Measurements from ENCODE around the gene PRSS2.

PRSS2 gene

DNA sequence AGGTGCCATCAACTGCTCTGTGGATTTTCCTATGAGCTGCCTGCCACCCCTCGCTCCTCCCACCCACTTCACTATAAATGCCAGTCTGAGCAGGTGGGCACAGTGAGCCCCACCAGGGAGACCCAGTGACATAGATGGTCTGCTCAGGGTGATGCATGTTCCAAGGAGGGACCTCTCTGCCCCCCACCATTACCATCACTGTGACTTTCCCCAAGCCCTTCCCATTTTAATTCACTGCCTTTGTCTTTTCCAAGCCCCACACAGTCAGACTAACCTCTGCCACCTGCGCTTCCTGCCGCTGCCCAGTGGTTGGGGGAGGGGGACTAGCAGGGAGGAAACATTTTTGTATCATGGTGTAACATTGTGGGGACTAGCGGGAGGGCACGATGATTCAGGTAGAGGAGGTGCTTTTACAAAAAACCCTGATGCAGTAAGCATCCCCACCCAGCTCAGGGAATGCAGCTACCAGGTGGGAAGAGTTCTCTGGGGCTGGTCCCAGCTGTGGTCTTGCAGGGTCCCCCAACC lies 24.6 kb downstream of the PRSS2 start:
- H3K27ac Mint-ChIP-seq = no peak overlapping the region
- no peaks in the 10 kb centered on the region for H3K36me3 Mint-ChIP-seq (ENCODE audit: low read depth)
- no peaks in the 10 kb centered on the region for H3K9me3 Mint-ChIP-seq
- H3K4me3 Mint-ChIP-seq = peak overlapping the region; percentile 68
- peaks cover 16% of the 10 kb centered on the region for H3K4me1 Mint-ChIP-seq
- no peak for DNase-seq
- TF ChIP-seq, protein P1, sequence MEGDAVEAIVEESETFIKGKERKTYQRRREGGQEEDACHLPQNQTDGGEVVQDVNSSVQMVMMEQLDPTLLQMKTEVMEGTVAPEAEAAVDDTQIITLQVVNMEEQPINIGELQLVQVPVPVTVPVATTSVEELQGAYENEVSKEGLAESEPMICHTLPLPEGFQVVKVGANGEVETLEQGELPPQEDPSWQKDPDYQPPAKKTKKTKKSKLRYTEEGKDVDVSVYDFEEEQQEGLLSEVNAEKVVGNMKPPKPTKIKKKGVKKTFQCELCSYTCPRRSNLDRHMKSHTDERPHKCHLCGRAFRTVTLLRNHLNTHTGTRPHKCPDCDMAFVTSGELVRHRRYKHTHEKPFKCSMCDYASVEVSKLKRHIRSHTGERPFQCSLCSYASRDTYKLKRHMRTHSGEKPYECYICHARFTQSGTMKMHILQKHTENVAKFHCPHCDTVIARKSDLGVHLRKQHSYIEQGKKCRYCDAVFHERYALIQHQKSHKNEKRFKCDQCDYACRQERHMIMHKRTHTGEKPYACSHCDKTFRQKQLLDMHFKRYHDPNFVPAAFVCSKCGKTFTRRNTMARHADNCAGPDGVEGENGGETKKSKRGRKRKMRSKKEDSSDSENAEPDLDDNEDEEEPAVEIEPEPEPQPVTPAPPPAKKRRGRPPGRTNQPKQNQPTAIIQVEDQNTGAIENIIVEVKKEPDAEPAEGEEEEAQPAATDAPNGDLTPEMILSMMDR (IDR thresholded peaks at IDR 0.05) = no peak
- H3K27me3 Mint-ChIP-seq (ENCODE audit: low read depth, poor library complexity) = peaks cover 94% of the 10 kb centered on the region

DNA sequence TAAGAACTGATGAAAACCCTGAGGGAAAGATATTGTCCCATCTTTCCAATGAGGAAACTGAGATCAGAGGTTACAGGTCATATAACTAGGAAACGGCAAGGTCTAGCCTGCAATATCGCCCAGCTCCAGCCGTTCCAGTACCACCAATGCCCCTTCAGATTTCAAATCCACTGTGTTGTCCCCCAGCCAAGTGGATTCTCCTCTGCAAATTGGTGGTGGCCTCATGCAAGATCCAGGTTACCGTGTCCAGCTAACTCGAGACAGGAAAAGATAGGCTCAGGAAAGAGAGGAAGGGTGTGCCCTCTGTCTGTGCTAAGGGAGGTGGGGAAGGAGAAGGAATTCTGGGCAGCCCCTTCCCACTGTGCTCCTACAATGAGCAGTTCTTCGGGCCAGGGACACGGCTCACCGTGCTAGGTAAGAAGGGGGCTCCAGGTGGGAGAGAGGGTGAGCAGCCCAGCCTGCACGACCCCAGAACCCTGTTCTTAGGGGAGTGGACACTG lies 25.3 kb downstream of the PRSS2 start:
- TF ChIP-seq, protein P1 (IDR thresholded peaks at IDR 0.05) = no peak

DNA sequence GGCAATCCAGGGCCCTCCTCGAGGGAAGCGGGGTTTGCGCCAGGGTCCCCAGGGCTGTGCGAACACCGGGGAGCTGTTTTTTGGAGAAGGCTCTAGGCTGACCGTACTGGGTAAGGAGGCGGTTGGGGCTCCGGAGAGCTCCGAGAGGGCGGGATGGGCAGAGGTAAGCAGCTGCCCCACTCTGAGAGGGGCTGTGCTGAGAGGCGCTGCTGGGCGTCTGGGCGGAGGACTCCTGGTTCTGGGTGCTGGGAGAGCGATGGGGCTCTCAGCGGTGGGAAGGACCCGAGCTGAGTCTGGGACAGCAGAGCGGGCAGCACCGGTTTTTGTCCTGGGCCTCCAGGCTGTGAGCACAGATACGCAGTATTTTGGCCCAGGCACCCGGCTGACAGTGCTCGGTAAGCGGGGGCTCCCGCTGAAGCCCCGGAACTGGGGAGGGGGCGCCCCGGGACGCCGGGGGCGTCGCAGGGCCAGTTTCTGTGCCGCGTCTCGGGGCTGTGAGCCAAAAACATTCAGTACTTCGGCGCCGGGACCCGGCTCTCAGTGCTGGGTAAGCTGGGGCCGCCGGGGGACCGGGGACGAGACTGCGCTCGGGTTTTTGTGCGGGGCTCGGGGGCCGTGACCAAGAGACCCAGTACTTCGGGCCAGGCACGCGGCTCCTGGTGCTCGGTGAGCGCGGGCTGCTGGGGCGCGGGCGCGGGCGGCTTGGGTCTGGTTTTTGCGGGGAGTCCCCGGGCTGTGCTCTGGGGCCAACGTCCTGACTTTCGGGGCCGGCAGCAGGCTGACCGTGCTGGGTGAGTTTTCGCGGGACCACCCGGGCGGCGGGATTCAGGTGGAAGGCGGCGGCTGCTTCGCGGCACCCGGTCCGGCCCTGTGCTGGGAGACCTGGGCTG lies 26.0 kb downstream of the PRSS2 start:
- DNase-seq = peak; percentile 53
- TF ChIP-seq, protein P1 (IDR thresholded peaks at IDR 0.05) = no peak
- Mint-ChIP-seq H3K4me3 (peak overlapping the region; percentile 83), H3K4me1 (peaks cover 16% of the 10 kb centered on the region), H3K9me3 (no peaks in the 10 kb centered on the region), H3K27me3 (ENCODE audit: low read depth, poor library complexity) (peaks cover 94% of the 10 kb centered on the region), H3K27ac (no peak overlapping the region), H3K36me3 (ENCODE audit: low read depth) (no peaks in the 10 kb centered on the region)

More for the DNA sequence above, 25.3 kb downstream of the PRSS2 start:
- Mint-ChIP-seq H3K27ac (no peak overlapping the region), H3K9me3 (no peaks in the 10 kb centered on the region), H3K4me3 (peak overlapping the region; percentile 68), H3K27me3 (ENCODE audit: low read depth, poor library complexity) (peaks cover 96% of the 10 kb centered on the region), H3K4me1 (peaks cover 16% of the 10 kb centered on the region), H3K36me3 (ENCODE audit: low read depth) (no peaks in the 10 kb centered on the region)
- no peak for DNase-seq

DNA sequence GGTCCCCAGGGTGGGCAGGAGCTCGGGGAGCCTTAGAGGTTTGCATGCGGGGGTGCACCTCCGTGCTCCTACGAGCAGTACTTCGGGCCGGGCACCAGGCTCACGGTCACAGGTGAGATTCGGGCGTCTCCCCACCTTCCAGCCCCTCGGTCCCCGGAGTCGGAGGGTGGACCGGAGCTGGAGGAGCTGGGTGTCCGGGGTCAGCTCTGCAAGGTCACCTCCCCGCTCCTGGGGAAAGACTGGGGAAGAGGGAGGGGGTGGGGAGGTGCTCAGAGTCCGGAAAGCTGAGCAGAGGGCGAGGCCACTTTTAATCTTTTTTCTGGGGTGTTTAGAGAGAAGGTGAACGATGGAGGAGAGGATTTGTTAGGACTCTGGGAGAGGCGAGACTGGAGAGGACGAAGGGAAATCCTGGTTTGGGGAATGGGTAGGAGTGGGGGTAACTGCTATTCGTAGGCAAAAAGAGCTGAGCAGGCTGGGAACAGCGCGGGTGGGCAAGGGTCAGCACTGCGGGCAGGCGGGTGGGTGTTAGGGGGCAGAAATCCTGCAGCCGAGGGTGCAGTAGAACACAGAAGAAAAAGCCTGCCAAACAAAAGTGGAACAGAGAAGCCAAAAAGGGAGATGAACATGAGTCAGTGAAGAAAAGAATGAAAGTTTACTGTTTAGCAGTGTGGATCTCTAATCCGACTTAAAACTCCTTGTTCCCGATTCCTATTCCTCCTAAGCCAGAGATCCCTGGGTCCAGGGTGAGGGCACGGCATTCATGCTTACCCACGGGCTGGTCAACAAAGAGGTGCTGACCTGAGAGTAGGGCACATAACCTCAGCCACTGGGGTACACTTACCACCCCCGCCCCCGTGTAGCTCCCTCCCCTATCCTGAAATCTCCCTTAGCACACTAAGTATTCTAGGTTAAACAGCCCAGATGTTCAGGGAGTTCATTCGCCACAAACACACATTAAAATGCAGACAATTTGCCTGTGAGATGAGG lies 26.9 kb downstream of the PRSS2 start:
- no peak for DNase-seq
- H3K4me1 Mint-ChIP-seq = peaks cover 16% of the 10 kb centered on the region
- no peaks in the 10 kb centered on the region for H3K36me3 Mint-ChIP-seq (ENCODE audit: low read depth)
- H3K9me3 Mint-ChIP-seq = no peaks in the 10 kb centered on the region
- H3K27me3 Mint-ChIP-seq (ENCODE audit: low read depth, poor library complexity) = peaks cover 96% of the 10 kb centered on the region
- H3K27ac Mint-ChIP-seq = no peak overlapping the region
- TF ChIP-seq, protein P1 (IDR thresholded peaks at IDR 0.05) = no peak
- H3K4me3 Mint-ChIP-seq = peak overlapping the region; percentile 83

DNA sequence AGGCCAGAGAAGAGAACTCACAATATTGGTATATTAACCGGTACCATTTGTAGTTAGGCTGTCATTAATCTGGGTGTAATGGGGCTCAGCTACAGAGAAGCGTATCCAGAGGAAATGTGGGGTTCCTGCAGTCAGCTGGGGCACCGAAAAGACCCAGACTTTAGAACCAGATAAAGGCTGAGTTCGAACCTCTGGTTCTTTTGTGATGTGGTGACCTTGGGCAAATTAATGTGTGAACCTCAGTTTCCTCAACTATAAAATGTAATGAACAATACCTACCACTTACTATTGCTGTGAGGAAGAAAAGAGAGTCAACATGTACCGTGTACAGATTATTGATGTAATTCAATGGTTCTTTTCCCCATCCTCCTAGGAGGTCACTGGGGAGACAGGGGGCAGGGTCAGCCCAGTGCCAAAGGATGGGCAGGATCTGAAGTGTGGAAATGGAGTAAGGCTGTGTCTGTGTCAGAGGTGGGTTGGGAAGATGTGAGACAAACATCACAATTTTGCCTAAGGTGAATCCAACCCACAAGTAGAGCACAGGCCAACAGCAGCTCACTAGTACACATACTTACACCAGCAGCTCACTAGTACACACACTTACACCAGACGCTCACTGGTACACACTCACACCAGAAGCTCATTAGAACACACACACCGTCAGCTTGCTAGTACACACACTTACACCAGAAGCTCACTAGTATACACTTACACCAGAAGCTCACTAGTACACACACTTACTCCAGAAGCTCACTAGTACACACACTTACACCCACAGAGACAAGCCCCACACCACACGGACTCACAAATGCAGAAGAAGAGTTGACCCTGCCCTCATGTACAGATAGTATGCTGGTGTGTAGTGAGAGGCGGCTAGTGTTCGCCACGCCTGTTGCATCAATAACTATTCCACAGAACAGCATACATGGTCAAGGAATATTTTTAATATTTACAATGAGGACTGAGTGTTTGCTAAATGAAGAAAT lies 28.0 kb downstream of the PRSS2 start:
- Mint-ChIP-seq H3K4me1 (peaks cover 16% of the 10 kb centered on the region), H3K4me3 (no peak overlapping the region), H3K27me3 (ENCODE audit: low read depth, poor library complexity) (peaks cover 92% of the 10 kb centered on the region), H3K36me3 (ENCODE audit: low read depth) (no peaks in the 10 kb centered on the region), H3K27ac (no peak overlapping the region), H3K9me3 (no peaks in the 10 kb centered on the region)
- TF ChIP-seq, protein P1 (IDR thresholded peaks at IDR 0.05) = no peak
- no peak for DNase-seq
